ENCODE measurements around the gene BAZ1A. TPM values are rescaled to one million over a fixed set of nuclear protein-coding genes. Genes with fewer than 3 reads are reported as not detected.

The BAZ1A gene
- total RNA-seq, 1 experiment from 2014 or later = 28.2 TPM

DNA sequence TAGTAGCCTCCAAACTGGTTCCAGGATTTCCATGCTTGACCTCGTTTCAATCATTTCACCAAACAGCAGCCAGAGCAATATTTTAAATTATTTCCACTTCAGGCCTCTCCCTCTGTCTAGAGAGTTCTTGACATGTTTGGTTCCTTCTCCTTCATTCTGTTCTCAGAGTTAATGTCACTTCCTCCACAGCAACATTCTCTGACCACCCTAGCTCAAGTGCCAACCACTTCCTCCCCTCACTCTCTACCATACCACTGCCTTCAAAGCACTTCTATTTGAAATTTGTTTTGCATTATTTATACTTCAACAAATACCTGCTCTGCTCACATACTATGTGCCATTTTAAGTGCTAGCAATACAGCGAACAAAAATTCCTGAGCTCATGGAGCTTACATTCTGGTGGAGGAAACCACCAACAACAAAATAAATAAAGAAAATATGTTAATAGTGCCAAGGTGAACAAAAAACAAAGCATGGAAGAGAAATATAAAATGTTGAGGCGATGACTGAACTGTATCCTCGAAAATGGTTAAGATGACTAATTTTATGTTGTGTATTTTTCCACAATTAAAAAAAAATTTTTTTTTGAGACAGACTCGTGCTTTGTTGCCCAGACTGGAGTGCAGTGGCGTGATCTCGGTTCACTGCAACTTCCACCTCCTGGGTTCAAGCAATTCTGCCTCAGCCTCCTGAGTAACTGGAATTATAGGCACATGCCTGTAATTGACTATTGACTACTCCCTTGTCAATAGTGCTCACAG is 17.3 kb downstream of the BAZ1A start (continued):
- TF ChIP-seq, protein P1, sequence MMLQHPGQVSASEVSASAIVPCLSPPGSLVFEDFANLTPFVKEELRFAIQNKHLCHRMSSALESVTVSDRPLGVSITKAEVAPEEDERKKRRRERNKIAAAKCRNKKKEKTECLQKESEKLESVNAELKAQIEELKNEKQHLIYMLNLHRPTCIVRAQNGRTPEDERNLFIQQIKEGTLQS (CRISPR knock-in tag; conservative IDR thresholded peaks at IDR 0.05) = no peak
- TF ChIP-seq ETV6 (CRISPR knock-in tag; IDR thresholded peaks at IDR 0.05) (no peak), JAZF1 (CRISPR knock-in tag; IDR thresholded peaks at IDR 0.05) (no peak), SOX15 (CRISPR knock-in tag; IDR thresholded peaks at IDR 0.05) (no peak)

DNA sequence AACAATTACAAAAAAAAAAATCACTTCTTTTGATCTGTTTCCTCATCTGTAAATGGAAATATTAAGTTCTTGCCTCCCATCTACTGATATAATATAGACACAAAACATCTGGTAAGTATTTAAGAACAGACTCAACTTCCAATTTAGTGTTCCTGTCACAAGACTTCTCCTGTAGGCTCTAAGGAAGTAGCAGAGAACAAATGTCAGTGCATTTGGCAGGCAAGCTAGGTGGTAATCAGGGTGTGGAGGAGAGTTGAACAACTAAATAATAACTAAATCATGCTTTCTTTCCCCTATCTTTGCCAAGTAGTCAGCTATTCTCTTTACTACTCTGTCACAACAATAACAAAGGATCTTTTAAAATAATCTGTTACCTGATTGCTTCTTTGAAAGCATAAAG is 22.1 kb downstream of the BAZ1A start:
- ATAC-seq = no peak
- ChIA-PET POLR2A (no interaction called here), CTCF (interaction anchor here (1.9 kb wide), 1 partner anchor 130 kb away, joined by 4 read pairs; no protein-coding TSS in a partner anchor)
- no peak for DNase-seq (ENCODE audit: low spot score)
- TF ChIP-seq ZNF263 (CRISPR knock-in tag; IDR thresholded peaks at IDR 0.05; ENCODE audit: low read depth) (no peak), TCF7 (CRISPR knock-in tag; IDR thresholded peaks at IDR 0.05; ENCODE audit: low read depth) (no peak), ZNF121 (CRISPR knock-in tag; IDR thresholded peaks at IDR 0.05) (no peak), KAT7 (CRISPR knock-in tag; IDR thresholded peaks at IDR 0.05; ENCODE audit: borderline replicate concordance) (no peak), TEAD1 (CRISPR knock-in tag; IDR thresholded peaks at IDR 0.05) (no peak)
- TF ChIP-seq, protein P2, sequence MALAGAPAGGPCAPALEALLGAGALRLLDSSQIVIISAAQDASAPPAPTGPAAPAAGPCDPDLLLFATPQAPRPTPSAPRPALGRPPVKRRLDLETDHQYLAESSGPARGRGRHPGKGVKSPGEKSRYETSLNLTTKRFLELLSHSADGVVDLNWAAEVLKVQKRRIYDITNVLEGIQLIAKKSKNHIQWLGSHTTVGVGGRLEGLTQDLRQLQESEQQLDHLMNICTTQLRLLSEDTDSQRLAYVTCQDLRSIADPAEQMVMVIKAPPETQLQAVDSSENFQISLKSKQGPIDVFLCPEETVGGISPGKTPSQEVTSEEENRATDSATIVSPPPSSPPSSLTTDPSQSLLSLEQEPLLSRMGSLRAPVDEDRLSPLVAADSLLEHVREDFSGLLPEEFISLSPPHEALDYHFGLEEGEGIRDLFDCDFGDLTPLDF (CRISPR knock-in tag; IDR thresholded peaks at IDR 0.05) = no peak
- TF ChIP-seq, protein P3, sequence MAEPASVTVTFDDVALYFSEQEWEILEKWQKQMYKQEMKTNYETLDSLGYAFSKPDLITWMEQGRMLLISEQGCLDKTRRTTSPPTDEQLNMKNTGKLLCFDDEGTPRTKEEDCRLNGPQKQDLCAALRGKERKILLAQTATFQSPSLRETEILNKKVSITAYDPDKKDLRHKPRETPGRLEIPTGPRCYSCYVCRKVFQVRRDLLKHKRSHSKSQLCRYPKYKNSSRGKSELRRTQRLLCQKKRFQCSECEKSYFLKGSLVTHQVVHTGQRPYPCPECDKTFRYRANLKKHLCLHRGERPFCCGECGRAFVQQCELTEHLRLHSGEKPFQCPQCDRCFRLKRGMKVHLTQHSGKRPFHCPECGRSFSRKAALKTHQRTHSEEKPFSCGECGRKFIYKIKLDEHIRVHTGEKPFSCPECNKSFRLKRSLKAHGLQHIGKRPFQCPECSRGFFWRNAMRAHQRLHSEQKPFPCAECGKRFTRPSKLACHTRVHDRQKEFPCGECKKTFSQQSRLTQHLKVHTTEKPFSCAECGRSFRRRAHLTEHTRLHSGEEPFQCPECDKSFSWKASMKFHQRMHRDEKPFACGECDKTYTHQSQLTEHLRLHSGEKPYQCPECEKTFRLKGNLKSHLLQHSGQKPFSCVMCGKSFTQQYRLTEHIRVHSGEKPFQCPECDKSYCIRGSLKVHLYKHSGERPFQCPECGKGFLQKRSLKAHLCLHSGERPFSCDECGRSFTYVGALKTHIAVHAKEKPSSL (CRISPR knock-in tag; conservative IDR thresholded peaks at IDR 0.05) = no peak
- TF ChIP-seq, protein P4, sequence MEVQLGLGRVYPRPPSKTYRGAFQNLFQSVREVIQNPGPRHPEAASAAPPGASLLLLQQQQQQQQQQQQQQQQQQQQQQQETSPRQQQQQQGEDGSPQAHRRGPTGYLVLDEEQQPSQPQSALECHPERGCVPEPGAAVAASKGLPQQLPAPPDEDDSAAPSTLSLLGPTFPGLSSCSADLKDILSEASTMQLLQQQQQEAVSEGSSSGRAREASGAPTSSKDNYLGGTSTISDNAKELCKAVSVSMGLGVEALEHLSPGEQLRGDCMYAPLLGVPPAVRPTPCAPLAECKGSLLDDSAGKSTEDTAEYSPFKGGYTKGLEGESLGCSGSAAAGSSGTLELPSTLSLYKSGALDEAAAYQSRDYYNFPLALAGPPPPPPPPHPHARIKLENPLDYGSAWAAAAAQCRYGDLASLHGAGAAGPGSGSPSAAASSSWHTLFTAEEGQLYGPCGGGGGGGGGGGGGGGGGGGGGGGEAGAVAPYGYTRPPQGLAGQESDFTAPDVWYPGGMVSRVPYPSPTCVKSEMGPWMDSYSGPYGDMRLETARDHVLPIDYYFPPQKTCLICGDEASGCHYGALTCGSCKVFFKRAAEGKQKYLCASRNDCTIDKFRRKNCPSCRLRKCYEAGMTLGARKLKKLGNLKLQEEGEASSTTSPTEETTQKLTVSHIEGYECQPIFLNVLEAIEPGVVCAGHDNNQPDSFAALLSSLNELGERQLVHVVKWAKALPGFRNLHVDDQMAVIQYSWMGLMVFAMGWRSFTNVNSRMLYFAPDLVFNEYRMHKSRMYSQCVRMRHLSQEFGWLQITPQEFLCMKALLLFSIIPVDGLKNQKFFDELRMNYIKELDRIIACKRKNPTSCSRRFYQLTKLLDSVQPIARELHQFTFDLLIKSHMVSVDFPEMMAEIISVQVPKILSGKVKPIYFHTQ (CRISPR knock-in tag; IDR thresholded peaks at IDR 0.05) = no peak
- TF ChIP-seq, protein P5, sequence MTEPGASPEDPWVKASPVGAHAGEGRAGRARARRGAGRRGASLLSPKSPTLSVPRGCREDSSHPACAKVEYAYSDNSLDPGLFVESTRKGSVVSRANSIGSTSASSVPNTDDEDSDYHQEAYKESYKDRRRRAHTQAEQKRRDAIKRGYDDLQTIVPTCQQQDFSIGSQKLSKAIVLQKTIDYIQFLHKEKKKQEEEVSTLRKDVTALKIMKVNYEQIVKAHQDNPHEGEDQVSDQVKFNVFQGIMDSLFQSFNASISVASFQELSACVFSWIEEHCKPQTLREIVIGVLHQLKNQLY (CRISPR knock-in tag; IDR thresholded peaks at IDR 0.05) = no peak
- TF ChIP-seq, protein P6, sequence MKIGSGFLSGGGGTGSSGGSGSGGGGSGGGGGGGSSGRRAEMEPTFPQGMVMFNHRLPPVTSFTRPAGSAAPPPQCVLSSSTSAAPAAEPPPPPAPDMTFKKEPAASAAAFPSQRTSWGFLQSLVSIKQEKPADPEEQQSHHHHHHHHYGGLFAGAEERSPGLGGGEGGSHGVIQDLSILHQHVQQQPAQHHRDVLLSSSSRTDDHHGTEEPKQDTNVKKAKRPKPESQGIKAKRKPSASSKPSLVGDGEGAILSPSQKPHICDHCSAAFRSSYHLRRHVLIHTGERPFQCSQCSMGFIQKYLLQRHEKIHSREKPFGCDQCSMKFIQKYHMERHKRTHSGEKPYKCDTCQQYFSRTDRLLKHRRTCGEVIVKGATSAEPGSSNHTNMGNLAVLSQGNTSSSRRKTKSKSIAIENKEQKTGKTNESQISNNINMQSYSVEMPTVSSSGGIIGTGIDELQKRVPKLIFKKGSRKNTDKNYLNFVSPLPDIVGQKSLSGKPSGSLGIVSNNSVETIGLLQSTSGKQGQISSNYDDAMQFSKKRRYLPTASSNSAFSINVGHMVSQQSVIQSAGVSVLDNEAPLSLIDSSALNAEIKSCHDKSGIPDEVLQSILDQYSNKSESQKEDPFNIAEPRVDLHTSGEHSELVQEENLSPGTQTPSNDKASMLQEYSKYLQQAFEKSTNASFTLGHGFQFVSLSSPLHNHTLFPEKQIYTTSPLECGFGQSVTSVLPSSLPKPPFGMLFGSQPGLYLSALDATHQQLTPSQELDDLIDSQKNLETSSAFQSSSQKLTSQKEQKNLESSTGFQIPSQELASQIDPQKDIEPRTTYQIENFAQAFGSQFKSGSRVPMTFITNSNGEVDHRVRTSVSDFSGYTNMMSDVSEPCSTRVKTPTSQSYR (CRISPR knock-in tag; IDR thresholded peaks at IDR 0.05) = no peak
- TF ChIP-seq, protein P7, sequence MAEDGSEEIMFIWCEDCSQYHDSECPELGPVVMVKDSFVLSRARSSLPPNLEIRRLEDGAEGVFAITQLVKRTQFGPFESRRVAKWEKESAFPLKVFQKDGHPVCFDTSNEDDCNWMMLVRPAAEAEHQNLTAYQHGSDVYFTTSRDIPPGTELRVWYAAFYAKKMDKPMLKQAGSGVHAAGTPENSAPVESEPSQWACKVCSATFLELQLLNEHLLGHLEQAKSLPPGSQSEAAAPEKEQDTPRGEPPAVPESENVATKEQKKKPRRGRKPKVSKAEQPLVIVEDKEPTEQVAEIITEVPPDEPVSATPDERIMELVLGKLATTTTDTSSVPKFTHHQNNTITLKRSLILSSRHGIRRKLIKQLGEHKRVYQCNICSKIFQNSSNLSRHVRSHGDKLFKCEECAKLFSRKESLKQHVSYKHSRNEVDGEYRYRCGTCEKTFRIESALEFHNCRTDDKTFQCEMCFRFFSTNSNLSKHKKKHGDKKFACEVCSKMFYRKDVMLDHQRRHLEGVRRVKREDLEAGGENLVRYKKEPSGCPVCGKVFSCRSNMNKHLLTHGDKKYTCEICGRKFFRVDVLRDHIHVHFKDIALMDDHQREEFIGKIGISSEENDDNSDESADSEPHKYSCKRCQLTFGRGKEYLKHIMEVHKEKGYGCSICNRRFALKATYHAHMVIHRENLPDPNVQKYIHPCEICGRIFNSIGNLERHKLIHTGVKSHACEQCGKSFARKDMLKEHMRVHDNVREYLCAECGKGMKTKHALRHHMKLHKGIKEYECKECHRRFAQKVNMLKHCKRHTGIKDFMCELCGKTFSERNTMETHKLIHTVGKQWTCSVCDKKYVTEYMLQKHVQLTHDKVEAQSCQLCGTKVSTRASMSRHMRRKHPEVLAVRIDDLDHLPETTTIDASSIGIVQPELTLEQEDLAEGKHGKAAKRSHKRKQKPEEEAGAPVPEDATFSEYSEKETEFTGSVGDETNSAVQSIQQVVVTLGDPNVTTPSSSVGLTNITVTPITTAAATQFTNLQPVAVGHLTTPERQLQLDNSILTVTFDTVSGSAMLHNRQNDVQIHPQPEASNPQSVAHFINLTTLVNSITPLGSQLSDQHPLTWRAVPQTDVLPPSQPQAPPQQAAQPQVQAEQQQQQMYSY (CRISPR knock-in tag; IDR thresholded peaks at IDR 0.05) = no peak
- TF ChIP-seq, protein P8, sequence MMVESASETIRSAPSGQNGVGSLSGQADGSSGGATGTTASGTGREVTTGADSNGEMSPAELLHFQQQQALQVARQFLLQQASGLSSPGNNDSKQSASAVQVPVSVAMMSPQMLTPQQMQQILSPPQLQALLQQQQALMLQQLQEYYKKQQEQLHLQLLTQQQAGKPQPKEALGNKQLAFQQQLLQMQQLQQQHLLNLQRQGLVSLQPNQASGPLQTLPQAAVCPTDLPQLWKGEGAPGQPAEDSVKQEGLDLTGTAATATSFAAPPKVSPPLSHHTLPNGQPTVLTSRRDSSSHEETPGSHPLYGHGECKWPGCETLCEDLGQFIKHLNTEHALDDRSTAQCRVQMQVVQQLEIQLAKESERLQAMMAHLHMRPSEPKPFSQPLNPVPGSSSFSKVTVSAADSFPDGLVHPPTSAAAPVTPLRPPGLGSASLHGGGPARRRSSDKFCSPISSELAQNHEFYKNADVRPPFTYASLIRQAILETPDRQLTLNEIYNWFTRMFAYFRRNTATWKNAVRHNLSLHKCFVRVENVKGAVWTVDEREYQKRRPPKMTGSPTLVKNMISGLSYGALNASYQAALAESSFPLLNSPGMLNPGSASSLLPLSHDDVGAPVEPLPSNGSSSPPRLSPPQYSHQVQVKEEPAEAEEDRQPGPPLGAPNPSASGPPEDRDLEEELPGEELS (CRISPR knock-in tag; IDR thresholded peaks at IDR 0.05) = no peak
- Mint-ChIP-seq H3K36me3 (peaks cover 15% of the 10 kb centered on the region), H3K4me1 (no peaks in the 10 kb centered on the region), H3K4me3 (no peak overlapping the region), H3K27ac (no peak overlapping the region; the same call in 1 of the 2 replicates), H3K27me3 (ENCODE audit: low read depth) (no peaks in the 10 kb centered on the region), H3K9me3 (no peaks in the 10 kb centered on the region)

Data from WTC11 (cell line).